Stimulated activated naive B cell treated with anti-CD40 and anti-IgM and Interleukin-4, amounts not matched to agents 10 μg/mL and 1 μg/mL and 100 μg/mL, for 72 hours (primary cell): ENCODE measurements around the gene GPC6.
A peak's percentile ranks its signal among the peaks of the same experiment; 100 is the strongest.

ENCODE experiments used
- ATAC-seq, 2 donors: fragments of 150-1000 bp; cut with Tn5 transposase; replicated peaks; 2 replicates each; pipeline ENCODE4 v1.10.0; 2021; ENCODE audit warnings: moderate library complexity in 1 of 2
- DNase-seq: peaks from one replicate; pipeline ENCODE4 v3.0.0; 2021
- H3K27ac Mint-ChIP-seq: one replicate; pipeline ENCODE4 v1.8.0; 2022; ENCODE audit warnings: mild to moderate bottlenecking, mixed read lengths
- H3K27me3 Mint-ChIP-seq, 2 donors: one replicate each; pipeline ENCODE4 v1.8.0; 2022; ENCODE audit warnings: mixed read lengths in 2 of 2
- H3K36me3 Mint-ChIP-seq, 2 donors: one replicate each; pipeline ENCODE4 v1.8.0; 2022; ENCODE audit warnings: mixed read lengths in 2 of 2, mild to moderate bottlenecking in 1 of 2
- H3K4me1 Mint-ChIP-seq, 2 donors: one replicate each; pipeline ENCODE4 v1.8.0; 2022; ENCODE audit warnings: mixed read lengths in 2 of 2, mild to moderate bottlenecking in 1 of 2
- H3K4me3 Mint-ChIP-seq, 2 donors: one replicate each; pipeline ENCODE4 v1.8.0; 2022; ENCODE audit warnings: mild to moderate bottlenecking in 2 of 2, mixed read lengths in 2 of 2, moderate library complexity in 1 of 2
- H3K9me3 Mint-ChIP-seq, 2 donors: one replicate each; pipeline ENCODE4 v1.8.0; 2022; ENCODE audit warnings: mixed read lengths in 2 of 2, mild to moderate bottlenecking in 1 of 2

Gene GPC6

DNA sequence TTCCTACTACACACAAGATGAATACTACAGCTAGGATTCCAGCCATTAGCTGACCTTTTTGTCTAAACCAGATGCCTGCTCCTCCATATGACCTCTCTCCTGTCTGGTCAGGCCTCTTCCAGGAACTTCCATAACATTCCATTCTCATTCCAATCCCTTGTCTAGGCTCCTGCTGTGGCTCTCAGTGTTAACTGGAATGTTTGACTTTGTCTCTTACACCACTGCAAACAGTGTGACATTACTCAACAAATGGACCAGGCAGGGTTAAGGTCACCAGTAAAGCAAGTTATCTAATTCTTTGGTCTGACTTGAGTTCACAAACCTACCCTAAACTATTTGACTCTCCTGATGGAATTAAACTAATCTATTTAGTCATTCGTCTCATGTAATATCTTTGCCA is 2.1 kb upstream of the GPC6 start:
- H3K36me3 Mint-ChIP-seq: no peaks in the 10 kb centered on the region
- H3K4me1 Mint-ChIP-seq: peaks cover 0 to 5% of the 10 kb centered on the region in 2 donors

DNA sequence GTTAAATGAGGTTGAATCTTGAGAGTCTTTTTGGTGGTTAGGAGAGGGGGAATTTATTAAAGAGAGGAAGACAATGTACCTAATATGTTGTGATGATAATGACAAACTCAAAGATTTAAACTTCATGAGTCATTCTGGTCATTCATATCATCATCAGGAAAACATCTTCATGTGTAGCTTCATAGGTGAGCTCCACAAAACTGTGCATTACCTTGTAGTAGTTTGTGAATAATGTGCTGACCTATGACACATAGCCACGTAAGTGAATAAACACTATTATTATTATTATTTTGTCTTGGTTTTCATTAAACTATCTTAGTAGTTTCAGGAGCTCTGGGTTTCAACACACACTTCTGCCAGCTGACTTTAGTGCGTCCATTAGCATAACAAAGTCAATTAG is 997 bp upstream of the GPC6 start:
- peaks cover 0 to 1% of the 10 kb centered on the region in 2 donors for H3K9me3 Mint-ChIP-seq
- H3K27me3 Mint-ChIP-seq: peaks cover 15 to 44% of the 10 kb centered on the region in 2 donors
- H3K4me1 Mint-ChIP-seq: peaks cover 0 to 5% of the 10 kb centered on the region in 2 donors
- no peaks in the 10 kb centered on the region for H3K36me3 Mint-ChIP-seq
- H3K4me3 Mint-ChIP-seq: no peak overlapping the region
- ATAC-seq (no peak), DNase-seq (no peak)
- H3K27ac Mint-ChIP-seq: no peak overlapping the region

More for the DNA sequence above, 2.1 kb upstream of the GPC6 start:
- peaks cover 0 to 1% of the 10 kb centered on the region in 2 donors for H3K9me3 Mint-ChIP-seq
- H3K4me3 Mint-ChIP-seq: no peak overlapping the region
- H3K27ac Mint-ChIP-seq: no peak overlapping the region
- peaks cover 15 to 38% of the 10 kb centered on the region in 2 donors for H3K27me3 Mint-ChIP-seq
- DNase-seq (no peak), ATAC-seq (no peak)

DNA sequence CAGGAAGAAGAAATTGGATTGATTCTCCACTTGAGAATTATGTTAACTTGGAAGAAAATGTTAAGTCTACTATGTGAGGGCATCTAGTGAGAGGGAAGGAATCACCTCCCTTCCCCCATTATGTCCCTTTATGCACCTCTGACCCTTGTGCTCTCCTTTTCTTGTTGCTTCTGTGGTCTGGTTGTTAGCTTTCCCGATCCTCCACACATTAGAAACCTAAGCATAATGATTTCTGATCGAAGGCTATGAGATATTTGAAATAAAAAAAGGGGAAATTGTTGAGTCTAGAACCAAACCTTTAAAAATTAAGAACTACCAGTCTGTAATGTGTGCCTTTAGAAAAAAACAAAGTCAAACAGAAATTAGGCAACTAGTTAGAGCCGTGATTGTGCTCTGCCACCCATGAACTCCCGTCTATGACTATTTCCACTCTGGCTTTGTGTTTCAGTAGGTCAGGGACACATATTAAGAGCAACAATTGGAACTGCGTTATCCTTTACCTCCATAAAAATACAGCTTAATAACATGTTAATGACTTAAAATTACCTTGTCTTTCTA is 463 bp upstream of the GPC6 start:
- H3K4me1 Mint-ChIP-seq: peaks cover 0 to 5% of the 10 kb centered on the region in 2 donors
- no peak overlapping the region for H3K27ac Mint-ChIP-seq
- ATAC-seq (no peak), DNase-seq (no peak)
- no peak overlapping the region for H3K4me3 Mint-ChIP-seq
- peaks cover 0 to 1% of the 10 kb centered on the region in 2 donors for H3K9me3 Mint-ChIP-seq
- H3K36me3 Mint-ChIP-seq: no peaks in the 10 kb centered on the region
- peaks cover 15 to 44% of the 10 kb centered on the region in 2 donors for H3K27me3 Mint-ChIP-seq

DNA sequence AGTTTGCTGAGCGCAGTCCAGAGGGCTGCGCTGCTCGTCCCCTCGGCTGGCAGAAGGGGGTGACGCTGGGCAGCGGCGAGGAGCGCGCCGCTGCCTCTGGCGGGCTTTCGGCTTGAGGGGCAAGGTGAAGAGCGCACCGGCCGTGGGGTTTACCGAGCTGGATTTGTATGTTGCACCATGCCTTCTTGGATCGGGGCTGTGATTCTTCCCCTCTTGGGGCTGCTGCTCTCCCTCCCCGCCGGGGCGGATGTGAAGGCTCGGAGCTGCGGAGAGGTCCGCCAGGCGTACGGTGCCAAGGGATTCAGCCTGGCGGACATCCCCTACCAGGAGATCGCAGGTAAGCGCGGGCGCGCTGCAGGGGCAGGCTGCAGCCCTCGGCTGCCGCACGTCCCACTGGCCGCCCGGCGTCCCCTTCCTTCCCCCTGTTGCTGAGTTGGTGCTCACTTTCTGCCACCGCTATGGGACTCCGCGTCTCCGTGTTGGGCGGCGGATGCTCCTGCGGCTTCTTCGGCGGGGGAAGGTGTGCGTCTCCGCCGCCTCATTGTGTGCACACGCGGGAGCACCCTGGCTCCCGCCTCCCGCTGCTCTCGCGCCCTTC is 772 bp downstream of the GPC6 start:
- Mint-ChIP-seq H3K27ac (no peak overlapping the region), H3K9me3 (peaks cover 0 to 1% of the 10 kb centered on the region in 2 donors), H3K36me3 (no peaks in the 10 kb centered on the region), H3K4me1 (peaks cover 0 to 5% of the 10 kb centered on the region in 2 donors), H3K4me3 (peak overlapping the region in 1 of 2 donors; percentile 12), H3K27me3 (peaks cover 15 to 44% of the 10 kb centered on the region in 2 donors)
- ATAC-seq (no peak), DNase-seq (no peak)

DNA sequence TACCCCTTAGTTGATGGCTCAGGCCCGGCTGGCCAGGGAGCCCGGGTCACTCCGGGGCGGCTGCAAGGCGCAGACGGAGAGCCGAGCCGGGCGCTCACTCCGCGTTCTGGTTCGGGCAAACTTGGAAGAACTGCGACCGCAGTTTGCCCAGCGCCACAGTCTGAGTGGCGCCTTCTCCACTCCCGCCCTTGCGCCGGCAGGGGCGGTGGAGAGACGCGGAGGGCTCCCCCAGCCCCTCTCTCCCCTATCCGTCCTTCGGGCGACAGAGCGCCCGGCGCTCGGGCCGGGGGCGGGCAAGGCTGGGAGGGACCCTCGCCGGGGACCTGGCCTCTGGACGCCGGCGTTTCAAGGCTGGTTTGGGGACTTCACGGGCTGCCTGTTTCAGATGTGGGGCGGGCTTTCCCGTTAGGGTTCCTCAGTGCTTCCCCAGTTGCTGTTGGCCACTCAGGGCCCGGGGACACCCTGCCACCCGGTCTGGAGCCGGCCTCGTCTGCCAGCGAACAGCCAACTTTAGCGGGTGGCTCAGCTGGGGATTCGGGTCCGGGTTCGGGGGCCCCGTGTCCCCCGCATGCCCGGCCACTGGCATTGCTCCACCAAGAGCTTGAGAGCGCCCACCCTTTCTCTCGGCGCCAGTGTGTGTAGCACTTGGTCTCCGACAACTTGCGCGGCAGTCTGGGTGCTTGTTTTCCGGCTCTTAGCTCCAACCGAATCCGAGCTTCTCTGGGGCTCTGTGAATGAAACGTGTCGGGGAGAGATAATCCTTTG is 1.5 kb downstream of the GPC6 start:
- H3K4me1 Mint-ChIP-seq: peaks cover 0 to 5% of the 10 kb centered on the region in 2 donors
- H3K27ac Mint-ChIP-seq: no peak overlapping the region
- DNase-seq (no peak), ATAC-seq (peak in 1 of 2 donors; percentile 16)
- H3K4me3 Mint-ChIP-seq: peak overlapping the region in 1 of 2 donors; percentile 12
- H3K27me3 Mint-ChIP-seq: peaks cover 15 to 44% of the 10 kb centered on the region in 2 donors
- peaks cover 0 to 1% of the 10 kb centered on the region in 2 donors for H3K9me3 Mint-ChIP-seq
- no peaks in the 10 kb centered on the region for H3K36me3 Mint-ChIP-seq

DNA sequence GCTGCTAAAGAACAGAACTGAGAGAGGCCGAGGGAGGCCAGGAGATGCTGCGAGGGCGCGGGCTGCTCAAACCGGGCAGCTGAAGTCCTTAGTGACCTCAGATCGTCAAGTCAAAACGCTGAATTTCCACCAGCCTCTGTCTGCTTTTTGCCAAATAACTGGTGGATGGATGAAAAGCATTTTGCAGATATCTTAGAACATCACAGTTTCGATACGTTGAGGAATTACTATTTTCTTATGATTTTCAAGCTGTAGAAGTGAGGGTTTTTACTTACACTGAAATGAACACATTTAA is 2.0 kb downstream of the GPC6 start:
- no peaks in the 10 kb centered on the region for H3K36me3 Mint-ChIP-seq
- peaks cover 0 to 1% of the 10 kb centered on the region in 2 donors for H3K9me3 Mint-ChIP-seq
- DNase-seq: no peak
- no peak overlapping the region for H3K27ac Mint-ChIP-seq
- H3K4me1 Mint-ChIP-seq: peaks cover 0 to 5% of the 10 kb centered on the region in 2 donors
- H3K27me3 Mint-ChIP-seq: peaks cover 15 to 44% of the 10 kb centered on the region in 2 donors
- no peak overlapping the region for H3K4me3 Mint-ChIP-seq
- ATAC-seq: no peak

DNA sequence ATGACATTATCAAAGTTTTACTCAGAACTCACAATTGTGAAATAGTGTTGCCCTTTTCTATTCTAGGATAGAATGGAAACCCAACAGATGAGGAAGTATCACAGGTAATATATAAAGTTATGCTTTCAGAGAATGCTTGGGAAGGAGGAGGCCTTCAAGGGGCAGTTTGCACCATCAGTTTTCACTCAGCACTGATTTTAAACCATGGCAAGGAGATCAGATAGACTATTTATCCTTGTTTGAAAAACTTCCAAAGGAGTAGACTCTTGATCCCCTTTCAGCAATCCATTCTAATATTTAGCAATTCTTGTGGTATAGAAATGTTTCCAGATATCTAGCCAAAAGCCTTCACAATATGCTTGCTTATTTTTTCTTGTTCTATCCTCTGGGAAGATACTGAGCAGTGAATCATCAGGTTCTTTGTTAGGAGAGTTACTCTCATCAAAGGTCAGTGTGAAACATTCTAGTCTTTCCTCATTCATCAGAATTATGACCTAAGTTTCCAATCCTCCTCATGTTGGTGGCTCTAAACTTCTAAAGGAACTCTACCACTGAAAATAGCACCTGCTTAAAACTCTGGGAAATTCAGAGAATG is 3.8 kb downstream of the GPC6 start:
- H3K9me3 Mint-ChIP-seq: peaks cover 2 to 3% of the 10 kb centered on the region in 2 donors
- peaks cover 15 to 41% of the 10 kb centered on the region in 2 donors for H3K27me3 Mint-ChIP-seq
- no peak overlapping the region for H3K4me3 Mint-ChIP-seq
- no peak overlapping the region for H3K27ac Mint-ChIP-seq
- H3K4me1 Mint-ChIP-seq: peaks cover 0 to 5% of the 10 kb centered on the region in 2 donors
- DNase-seq: no peak
- no peak for ATAC-seq
- no peaks in the 10 kb centered on the region for H3K36me3 Mint-ChIP-seq

DNA sequence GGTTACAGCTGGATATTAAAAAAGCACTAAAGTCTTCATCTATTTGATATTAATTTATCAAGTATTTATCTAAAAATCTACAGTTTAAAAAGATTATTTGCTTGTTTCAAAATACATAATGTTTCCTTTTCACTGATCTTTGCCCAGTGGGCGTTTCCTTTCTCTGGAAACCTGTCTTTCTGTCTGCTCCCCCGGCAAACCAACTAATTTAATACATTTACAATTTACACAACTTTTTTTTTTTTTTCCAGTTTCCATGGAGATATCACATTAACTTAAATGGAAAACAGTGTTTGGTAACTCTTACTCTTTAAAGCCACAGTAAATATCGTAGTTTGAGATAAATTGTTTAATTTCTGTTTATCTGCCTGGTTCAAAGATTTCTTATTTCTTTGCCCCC is 5.3 kb downstream of the GPC6 start:
- Mint-ChIP-seq H3K27ac (no peak overlapping the region), H3K9me3 (peaks cover 1 to 4% of the 10 kb centered on the region in 2 donors), H3K4me1 (peaks cover 0 to 5% of the 10 kb centered on the region in 2 donors), H3K36me3 (no peaks in the 10 kb centered on the region), H3K27me3 (peaks cover 5 to 27% of the 10 kb centered on the region in 2 donors), H3K4me3 (no peak overlapping the region)
- no peak for DNase-seq
- ATAC-seq: no peak

DNA sequence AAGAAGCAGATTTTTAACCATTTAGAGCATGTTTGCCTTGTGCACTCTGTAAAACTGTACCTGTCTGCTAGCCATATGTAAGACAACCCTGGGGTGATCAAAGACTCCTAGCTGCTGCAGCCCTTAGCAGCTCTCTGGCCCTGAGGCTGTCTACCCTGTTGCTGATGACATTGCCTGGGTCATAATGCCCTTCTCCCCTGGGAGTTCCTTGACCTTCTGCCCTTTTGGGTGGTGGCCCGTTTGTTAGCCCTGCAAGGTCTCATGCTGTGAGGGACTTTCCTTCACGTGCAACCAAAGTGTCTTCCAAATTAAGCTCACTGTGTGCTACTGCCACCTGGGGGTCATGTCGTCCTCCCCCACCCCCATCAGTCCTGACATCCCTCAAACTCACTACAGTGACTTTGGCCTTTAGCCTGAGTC is 7.4 kb downstream of the GPC6 start:
- peaks cover 0 to 10% of the 10 kb centered on the region in 2 donors for H3K27me3 Mint-ChIP-seq
- no peak overlapping the region for H3K4me3 Mint-ChIP-seq
- H3K9me3 Mint-ChIP-seq: peaks cover 9 to 11% of the 10 kb centered on the region in 2 donors

DNA sequence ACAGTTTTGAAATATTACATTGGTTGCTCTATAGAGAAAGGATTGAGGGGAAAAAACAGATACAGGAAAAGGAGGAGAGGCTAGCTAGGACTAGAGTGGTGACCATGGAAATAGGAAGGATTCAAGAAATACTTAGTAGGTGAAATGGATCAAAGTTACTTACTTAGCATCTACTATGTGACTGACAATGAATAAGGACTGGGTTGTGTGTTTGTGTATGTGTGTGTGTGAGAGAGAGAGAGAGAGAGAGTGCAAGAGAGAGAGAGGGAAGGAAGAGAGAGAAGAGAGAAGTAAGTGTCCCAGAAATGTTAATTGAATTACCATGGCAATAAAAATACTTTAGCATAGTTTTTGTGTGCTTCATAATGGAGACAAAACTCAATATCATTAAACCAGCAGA is 7.9 kb downstream of the GPC6 start:
- H3K9me3 Mint-ChIP-seq: peaks cover 10 to 15% of the 10 kb centered on the region in 2 donors

More for the DNA sequence above, 7.4 kb downstream of the GPC6 start:
- ATAC-seq (peak in 1 of 2 donors; percentile 36), DNase-seq (no peak)
- Mint-ChIP-seq H3K36me3 (no peaks in the 10 kb centered on the region), H3K27ac (no peak overlapping the region), H3K4me1 (no peaks in the 10 kb centered on the region)

DNA sequence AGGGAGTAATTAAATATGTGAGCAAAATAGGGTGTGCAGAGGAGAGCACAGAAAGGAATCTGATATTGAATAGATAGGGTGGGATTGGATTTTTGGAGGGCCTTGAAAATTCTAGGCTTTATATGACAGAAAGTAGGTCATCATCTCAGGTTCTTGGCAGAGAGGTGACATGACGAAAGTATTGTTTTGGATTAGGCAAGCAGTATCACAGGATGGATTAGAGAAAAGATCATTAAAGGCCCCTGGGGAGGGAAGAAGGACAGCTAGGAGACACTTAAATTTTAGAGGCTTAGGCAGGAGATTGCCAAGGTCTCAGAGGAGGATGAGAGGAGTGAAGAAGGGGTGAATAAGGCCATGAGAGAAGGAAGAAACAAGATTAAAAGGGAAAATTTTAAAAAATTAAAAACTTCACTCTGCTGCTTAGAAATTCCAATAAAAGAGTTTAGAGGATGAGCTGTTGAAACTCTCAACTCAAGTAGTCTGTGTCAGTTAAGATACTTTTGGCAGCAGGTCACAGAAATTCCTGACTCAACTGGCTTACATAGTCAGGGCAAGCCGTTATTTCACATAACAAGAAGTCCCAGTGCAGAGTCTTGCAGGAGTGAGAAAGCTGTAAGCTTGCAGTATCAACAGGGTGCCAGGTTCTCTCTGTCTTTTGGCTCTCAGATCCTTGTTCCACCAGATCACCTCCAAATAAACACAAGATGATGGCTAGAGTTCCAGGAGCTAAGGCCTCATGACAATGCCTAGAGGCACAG is 8.8 kb downstream of the GPC6 start:
- Mint-ChIP-seq H3K4me1 (no peaks in the 10 kb centered on the region), H3K4me3 (no peak overlapping the region), H3K27ac (no peak overlapping the region), H3K36me3 (no peaks in the 10 kb centered on the region), H3K9me3 (peaks cover 14 to 18% of the 10 kb centered on the region in 2 donors), H3K27me3 (no peaks in the 10 kb centered on the region)
- no peak for ATAC-seq
- no peak for DNase-seq

More for the DNA sequence above, 7.9 kb downstream of the GPC6 start:
- H3K27me3 Mint-ChIP-seq: peaks cover 0 to 6% of the 10 kb centered on the region in 2 donors
- ATAC-seq: no peak
- DNase-seq: no peak
- no peak overlapping the region for H3K4me3 Mint-ChIP-seq
- H3K4me1 Mint-ChIP-seq: no peaks in the 10 kb centered on the region
- H3K36me3 Mint-ChIP-seq: no peaks in the 10 kb centered on the region
- no peak overlapping the region for H3K27ac Mint-ChIP-seq

DNA sequence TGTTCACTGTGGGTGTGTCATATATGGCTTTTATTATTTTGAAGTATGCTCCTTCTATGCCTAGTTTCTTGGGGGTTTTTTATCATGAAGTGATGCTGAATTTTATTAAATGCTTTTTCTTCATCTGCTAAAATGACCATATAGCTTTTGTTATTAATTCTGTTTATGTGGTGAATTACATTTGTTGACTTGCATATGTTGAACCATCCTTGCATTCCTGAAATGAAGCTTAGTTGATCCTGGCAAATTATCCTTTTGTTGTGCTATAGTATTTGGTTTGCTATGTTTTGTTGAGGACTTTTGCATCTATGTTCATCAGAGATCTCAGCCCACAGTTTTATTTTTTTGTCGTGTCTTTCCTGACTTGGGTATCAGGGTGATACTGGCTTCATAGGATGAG is 12.1 kb downstream of the GPC6 start:
- H3K4me3 Mint-ChIP-seq: no peak overlapping the region
- DNase-seq: no peak
- H3K9me3 Mint-ChIP-seq: peaks cover 18 to 27% of the 10 kb centered on the region in 2 donors
- H3K27me3 Mint-ChIP-seq: no peaks in the 10 kb centered on the region
- H3K4me1 Mint-ChIP-seq: no peaks in the 10 kb centered on the region
- no peak overlapping the region for H3K27ac Mint-ChIP-seq
- ATAC-seq: no peak
- H3K36me3 Mint-ChIP-seq: no peaks in the 10 kb centered on the region

DNA sequence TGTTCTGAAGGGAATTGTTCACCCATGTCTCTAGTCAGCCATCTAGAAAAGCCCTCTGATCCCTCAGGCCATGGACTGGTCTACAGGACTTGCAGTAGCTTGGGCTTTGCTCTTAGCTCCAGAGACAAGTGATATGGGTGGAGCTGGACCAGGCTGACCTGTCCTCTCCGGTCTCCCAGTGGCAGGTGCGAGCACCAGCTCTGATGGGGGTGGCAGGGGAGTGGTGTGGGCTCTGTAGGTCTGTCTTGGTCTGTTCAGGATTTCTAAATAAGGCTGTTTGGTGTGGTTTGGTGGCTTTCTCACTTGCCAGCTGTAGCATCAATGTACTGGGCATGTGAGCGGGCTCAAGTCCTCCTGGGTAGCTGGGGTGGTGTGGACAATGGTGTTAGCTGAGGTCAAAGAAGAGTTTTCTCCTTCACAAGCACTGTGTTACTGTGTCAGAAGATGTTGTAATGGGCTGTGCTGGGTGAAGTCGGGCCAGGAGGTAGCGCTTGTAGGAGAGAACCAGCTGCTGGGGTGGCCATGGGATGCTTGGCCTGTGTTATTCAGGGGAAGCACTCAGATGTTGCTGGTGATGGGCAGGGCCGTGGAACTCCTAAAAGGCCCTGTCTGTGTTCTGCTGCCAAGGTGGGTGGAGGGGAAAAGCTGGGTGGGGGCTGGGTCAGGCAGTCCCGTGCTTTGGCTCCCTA is 16.9 kb downstream of the GPC6 start:
- peaks cover 13 to 21% of the 10 kb centered on the region in 2 donors for H3K9me3 Mint-ChIP-seq
- no peak for DNase-seq
- no peaks in the 10 kb centered on the region for H3K36me3 Mint-ChIP-seq
- no peak for ATAC-seq
- no peak overlapping the region for H3K27ac Mint-ChIP-seq
- no peak overlapping the region for H3K4me3 Mint-ChIP-seq
- H3K4me1 Mint-ChIP-seq: no peaks in the 10 kb centered on the region
- no peaks in the 10 kb centered on the region for H3K27me3 Mint-ChIP-seq
